Measurements from ENCODE around the gene SUMF2.

SUMF2 gene

GRCh38 chr7:56019501-56019900 lies 44.6 kb upstream of the SUMF2 start:
- TF ChIP-seq SCRT2 (tag by site-specific recombination; IDR thresholded peaks at IDR 0.05) (no peak), BCL11A (tag by site-specific recombination; IDR thresholded peaks at IDR 0.05; ENCODE audit: low read depth) (no peak), SETDB1 (IDR thresholded peaks at IDR 0.05; ENCODE audit: insufficient read length, low read length) (no peak), GLIS2 (tag by site-specific recombination; IDR thresholded peaks at IDR 0.05) (no peak), ZBTB8A (tag by site-specific recombination; IDR thresholded peaks at IDR 0.05) (no peak)
- Histone ChIP-seq H3K4me1 (ENCODE audit: control insufficient read depth, insufficient read depth, low read length) (no peaks in the 10 kb centered on the region), H3K27ac (ENCODE audit: extremely low read depth, low read depth, low read length) (no peak overlapping the region), H3K36me3 (ENCODE audit: control insufficient read depth in 2 of 2, insufficient read depth in 1 of 2, low read length in 2 of 2) (peaks cover 28 to 45% of the 10 kb centered on the region in 2 experiments), H3K9me3 (ENCODE audit: control insufficient read depth, insufficient read depth, low read depth, low read length) (no peaks in the 10 kb centered on the region), H3K4me3 (ENCODE audit: low read depth, low read length) (no peak overlapping the region)
- CTCF ChIA-PET: no interaction called here
- POLR2A ChIA-PET: interaction anchor here (2.2 kb wide), 1 partner anchor 32 kb away, joined by 5 read pairs; the partner anchor contains the start of gene PSPH

DNA sequence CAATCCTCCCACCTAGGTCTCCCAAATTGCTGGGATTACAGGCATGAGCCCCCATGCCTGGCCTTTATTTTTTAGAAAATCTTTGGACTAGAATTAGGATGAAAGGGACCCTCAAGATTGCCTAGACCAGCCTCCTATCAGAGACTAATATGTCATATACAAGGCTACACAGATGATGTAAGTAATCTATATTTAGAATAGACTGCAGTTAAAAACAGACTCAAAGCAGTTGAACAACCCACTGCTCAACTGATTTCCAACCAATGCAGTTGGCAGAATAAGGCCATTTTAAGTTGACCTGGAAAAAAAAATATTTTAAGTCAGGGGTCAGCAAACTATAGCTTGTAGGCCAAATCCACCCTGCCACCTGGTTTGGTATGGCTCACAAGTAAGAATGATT lies 40.6 kb upstream of the SUMF2 start:
- TF ChIP-seq, protein P1, sequence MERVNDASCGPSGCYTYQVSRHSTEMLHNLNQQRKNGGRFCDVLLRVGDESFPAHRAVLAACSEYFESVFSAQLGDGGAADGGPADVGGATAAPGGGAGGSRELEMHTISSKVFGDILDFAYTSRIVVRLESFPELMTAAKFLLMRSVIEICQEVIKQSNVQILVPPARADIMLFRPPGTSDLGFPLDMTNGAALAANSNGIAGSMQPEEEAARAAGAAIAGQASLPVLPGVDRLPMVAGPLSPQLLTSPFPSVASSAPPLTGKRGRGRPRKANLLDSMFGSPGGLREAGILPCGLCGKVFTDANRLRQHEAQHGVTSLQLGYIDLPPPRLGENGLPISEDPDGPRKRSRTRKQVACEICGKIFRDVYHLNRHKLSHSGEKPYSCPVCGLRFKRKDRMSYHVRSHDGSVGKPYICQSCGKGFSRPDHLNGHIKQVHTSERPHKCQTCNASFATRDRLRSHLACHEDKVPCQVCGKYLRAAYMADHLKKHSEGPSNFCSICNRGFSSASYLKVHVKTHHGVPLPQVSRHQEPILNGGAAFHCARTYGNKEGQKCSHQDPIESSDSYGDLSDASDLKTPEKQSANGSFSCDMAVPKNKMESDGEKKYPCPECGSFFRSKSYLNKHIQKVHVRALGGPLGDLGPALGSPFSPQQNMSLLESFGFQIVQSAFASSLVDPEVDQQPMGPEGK (tag by site-specific recombination; IDR thresholded peaks at IDR 0.05): no peak
- no peak for TF ChIP-seq ZNF785 (tag by site-specific recombination; IDR thresholded peaks at IDR 0.05)
- TF ChIP-seq ZNF174 (tag by site-specific recombination; IDR thresholded peaks at IDR 0.05): no peak
- no peak for TF ChIP-seq TRIM28 (IDR thresholded peaks at IDR 0.05; ENCODE audit: borderline replicate concordance, low read length)
- TF ChIP-seq ZNF24 (tag by site-specific recombination; IDR thresholded peaks at IDR 0.05): no peak
- TF ChIP-seq SETDB1 (IDR thresholded peaks at IDR 0.05; ENCODE audit: insufficient read length, low read length): no peak
- ChIA-PET CTCF (interaction anchor here (0.6 kb wide), 1 partner anchor 14 kb away, joined by 3 read pairs; no protein-coding TSS in a partner anchor), POLR2A (interaction anchor here (0.9 to 1.0 kb wide), 2 partner anchors 11 to 41 kb away, joined by 3 read pairs; no protein-coding TSS in a partner anchor)
- Histone ChIP-seq H3K36me3 (ENCODE audit: control insufficient read depth in 2 of 2, insufficient read depth in 1 of 2, low read length in 2 of 2) (peaks cover 40 to 51% of the 10 kb centered on the region in 2 experiments), H3K4me3 (ENCODE audit: low read depth, low read length) (no peak overlapping the region), H3K27ac (ENCODE audit: extremely low read depth, low read depth, low read length) (no peak overlapping the region), H3K4me1 (ENCODE audit: control insufficient read depth, insufficient read depth, low read length) (no peaks in the 10 kb centered on the region), H3K9me3 (ENCODE audit: control insufficient read depth, insufficient read depth, low read depth, low read length) (no peaks in the 10 kb centered on the region)

- Histone ChIP-seq H3K9me3 (ENCODE audit: control insufficient read depth, insufficient read depth, low read depth, low read length) (no peaks in the 10 kb centered on the region), H3K4me1 (ENCODE audit: control insufficient read depth, insufficient read depth, low read length) (no peaks in the 10 kb centered on the region), H3K27ac (ENCODE audit: extremely low read depth, low read depth, low read length) (no peak overlapping the region), H3K36me3 (ENCODE audit: control insufficient read depth in 2 of 2, insufficient read depth in 1 of 2, low read length in 2 of 2) (peaks cover 45 to 49% of the 10 kb centered on the region in 2 experiments; a peak in 2 of 3 replicates), H3K4me3 (ENCODE audit: low read depth, low read length) (no peak overlapping the region)
- TF ChIP-seq, protein P2, sequence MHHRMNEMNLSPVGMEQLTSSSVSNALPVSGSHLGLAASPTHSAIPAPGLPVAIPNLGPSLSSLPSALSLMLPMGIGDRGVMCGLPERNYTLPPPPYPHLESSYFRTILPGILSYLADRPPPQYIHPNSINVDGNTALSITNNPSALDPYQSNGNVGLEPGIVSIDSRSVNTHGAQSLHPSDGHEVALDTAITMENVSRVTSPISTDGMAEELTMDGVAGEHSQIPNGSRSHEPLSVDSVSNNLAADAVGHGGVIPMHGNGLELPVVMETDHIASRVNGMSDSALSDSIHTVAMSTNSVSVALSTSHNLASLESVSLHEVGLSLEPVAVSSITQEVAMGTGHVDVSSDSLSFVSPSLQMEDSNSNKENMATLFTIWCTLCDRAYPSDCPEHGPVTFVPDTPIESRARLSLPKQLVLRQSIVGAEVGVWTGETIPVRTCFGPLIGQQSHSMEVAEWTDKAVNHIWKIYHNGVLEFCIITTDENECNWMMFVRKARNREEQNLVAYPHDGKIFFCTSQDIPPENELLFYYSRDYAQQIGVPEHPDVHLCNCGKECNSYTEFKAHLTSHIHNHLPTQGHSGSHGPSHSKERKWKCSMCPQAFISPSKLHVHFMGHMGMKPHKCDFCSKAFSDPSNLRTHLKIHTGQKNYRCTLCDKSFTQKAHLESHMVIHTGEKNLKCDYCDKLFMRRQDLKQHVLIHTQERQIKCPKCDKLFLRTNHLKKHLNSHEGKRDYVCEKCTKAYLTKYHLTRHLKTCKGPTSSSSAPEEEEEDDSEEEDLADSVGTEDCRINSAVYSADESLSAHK (tag by site-specific recombination; IDR thresholded peaks at IDR 0.05): 0 out of 2 replicates have a peak, but pooled peaks have one; percentile 42
- TF ChIP-seq ZBTB1 (tag by site-specific recombination; IDR thresholded peaks at IDR 0.05): no peak
- no peak for TF ChIP-seq ZNF518A (tag by site-specific recombination; conservative IDR thresholded peaks at IDR 0.05; ENCODE audit: low read depth)
- POLR2A ChIA-PET: interaction anchor here (0.7 to 1.1 kb wide), 2 partner anchors 24 to 56 kb away, joined by 4 to 5 read pairs; partner anchors contain the start of gene PSPH
- CTCF ChIA-PET: interaction anchor here (0.6 to 0.7 kb wide), 2 partner anchors 47 to 67 kb away, joined by 4 to 5 read pairs; no protein-coding TSS in a partner anchor
These were observed 37.5 kb upstream of the SUMF2 start for GRCh38 chr7:56026538-56026937.

All from HEK293 (cell line).